ENCODE measurements around the gene C20orf96. TPM values are rescaled to one million over a fixed set of nuclear protein-coding genes. Genes with fewer than 3 reads are reported as not detected.
"Not testable (repeated sequence)": the region's sequence is repeated elsewhere in the genome, so short reads cannot be mapped to it uniquely, and the experiment has no call there.

C20orf96 gene
- total RNA-seq, 1 donor from 2014 or later = 10.8 TPM

DNA sequence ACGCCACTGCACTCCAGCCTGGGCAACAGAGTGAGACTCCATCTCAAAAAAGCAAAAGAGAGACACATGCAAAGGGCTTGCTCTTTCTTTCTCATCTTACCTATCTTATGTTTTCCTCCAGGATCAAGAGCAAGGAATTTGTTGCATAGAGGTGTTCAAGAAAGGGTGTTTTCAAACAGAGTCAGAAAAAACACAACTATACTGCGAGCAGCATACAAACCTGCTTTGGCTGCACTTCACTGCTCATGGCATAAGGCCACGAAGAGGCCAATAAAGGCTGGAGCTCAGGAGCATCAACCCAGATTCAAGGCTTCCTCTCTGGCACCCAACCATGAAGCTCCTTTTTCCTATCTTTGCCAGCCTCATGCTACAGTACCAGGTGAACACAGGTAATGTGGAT is 63.6 kb downstream of the C20orf96 start, which contains the start of gene DEFB129:
Gene DEFB129, plus strand, starts transcription at position 301 of the 400 bp plus-strand sequence. Its CDS starts 31 bp downstream, at position 332.
- no peak for DNase-seq (ENCODE audit: low spot score)

DNA sequence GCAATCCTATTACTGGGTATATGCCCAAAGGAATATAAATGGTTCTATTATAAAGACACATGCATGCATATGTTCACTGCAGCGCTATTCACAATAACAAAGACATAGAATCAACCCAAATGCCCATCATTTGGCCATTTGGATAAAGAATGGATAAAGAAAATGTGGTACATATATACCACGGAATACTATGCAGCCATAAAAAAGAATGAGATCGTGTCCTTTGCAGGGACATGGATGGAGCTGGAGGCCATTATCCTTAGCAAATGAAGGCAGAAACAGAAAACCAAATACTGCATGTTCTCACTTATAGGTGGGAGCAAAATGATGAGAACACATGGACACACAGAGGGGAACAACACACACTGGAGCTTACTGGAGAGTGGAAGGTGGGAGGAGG is 64.7 kb downstream of the C20orf96 start:
- H3K27me3 Mint-ChIP-seq (ENCODE audit: low read depth) = peaks cover 48% of the 10 kb centered on the region
- not testable (repeated sequence) for H3K27ac Mint-ChIP-seq (ENCODE audit: unreplicated experiment); H3K4me1 Mint-ChIP-seq (ENCODE audit: low read depth); H3K4me3 Mint-ChIP-seq (ENCODE audit: unreplicated experiment); H3K9me3 Mint-ChIP-seq (ENCODE audit: low read depth); DNase-seq (ENCODE audit: low spot score); H3K36me3 Mint-ChIP-seq (ENCODE audit: low read depth)

More for the DNA sequence above, 63.6 kb downstream of the C20orf96 start, which contains the start of gene DEFB129:
- Mint-ChIP-seq H3K27ac (ENCODE audit: unreplicated experiment) (no peak within 1 kb of the TSS), H3K4me1 (ENCODE audit: low read depth) (no peaks in the 10 kb centered on the region), H3K27me3 (ENCODE audit: low read depth) (peaks cover 47% of the 10 kb centered on the region), H3K36me3 (ENCODE audit: low read depth) (no peaks in the 10 kb centered on the region), H3K9me3 (ENCODE audit: low read depth) (peaks cover under 1% of the 10 kb centered on the region), H3K4me3 (ENCODE audit: unreplicated experiment) (no peak within 1 kb of the TSS)
- TF ChIP-seq, protein P1, sequence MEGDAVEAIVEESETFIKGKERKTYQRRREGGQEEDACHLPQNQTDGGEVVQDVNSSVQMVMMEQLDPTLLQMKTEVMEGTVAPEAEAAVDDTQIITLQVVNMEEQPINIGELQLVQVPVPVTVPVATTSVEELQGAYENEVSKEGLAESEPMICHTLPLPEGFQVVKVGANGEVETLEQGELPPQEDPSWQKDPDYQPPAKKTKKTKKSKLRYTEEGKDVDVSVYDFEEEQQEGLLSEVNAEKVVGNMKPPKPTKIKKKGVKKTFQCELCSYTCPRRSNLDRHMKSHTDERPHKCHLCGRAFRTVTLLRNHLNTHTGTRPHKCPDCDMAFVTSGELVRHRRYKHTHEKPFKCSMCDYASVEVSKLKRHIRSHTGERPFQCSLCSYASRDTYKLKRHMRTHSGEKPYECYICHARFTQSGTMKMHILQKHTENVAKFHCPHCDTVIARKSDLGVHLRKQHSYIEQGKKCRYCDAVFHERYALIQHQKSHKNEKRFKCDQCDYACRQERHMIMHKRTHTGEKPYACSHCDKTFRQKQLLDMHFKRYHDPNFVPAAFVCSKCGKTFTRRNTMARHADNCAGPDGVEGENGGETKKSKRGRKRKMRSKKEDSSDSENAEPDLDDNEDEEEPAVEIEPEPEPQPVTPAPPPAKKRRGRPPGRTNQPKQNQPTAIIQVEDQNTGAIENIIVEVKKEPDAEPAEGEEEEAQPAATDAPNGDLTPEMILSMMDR (IDR thresholded peaks at IDR 0.05) = no peak

- H3K27ac Mint-ChIP-seq (ENCODE audit: unreplicated experiment) = no peak overlapping the region
- peaks cover 50% of the 10 kb centered on the region for H3K27me3 Mint-ChIP-seq (ENCODE audit: low read depth)
- H3K4me3 Mint-ChIP-seq (ENCODE audit: unreplicated experiment) = no peak overlapping the region
- no peak for DNase-seq (ENCODE audit: low spot score)
- no peaks in the 10 kb centered on the region for H3K4me1 Mint-ChIP-seq (ENCODE audit: low read depth)
- no peaks in the 10 kb centered on the region for H3K9me3 Mint-ChIP-seq (ENCODE audit: low read depth)
- H3K36me3 Mint-ChIP-seq (ENCODE audit: low read depth) = no peaks in the 10 kb centered on the region
- TF ChIP-seq, protein P1 (IDR thresholded peaks at IDR 0.05) = no peak
Observed at GRCh38 chr20:221258-221830, 69.2 kb downstream of the C20orf96 start.

Other genes with a start within 250 kb of the C20orf96 start
- gene DEFB125, start 203.1 kb downstream of the C20orf96 start, total RNA-seq = not detected in 3 replicates
- gene DEFB126, start 148.2 kb downstream of the C20orf96 start, total RNA-seq = not detected in 3 replicates
- not detected in 3 replicates for gene DEFB127, start 133.3 kb downstream of the C20orf96 start, total RNA-seq
- gene DEFB128, start 101.0 kb downstream of the C20orf96 start, total RNA-seq = not detected in 3 replicates
- not detected in 3 replicates for gene DEFB129, start 63.5 kb downstream of the C20orf96 start, total RNA-seq
- gene DEFB132, start 33.0 kb downstream of the C20orf96 start, total RNA-seq = not detected in 3 replicates
- gene ZCCHC3, start 6.8 kb upstream of the C20orf96 start, total RNA-seq = 17.2 to 18.6 TPM (median 17.4 TPM) in 3 replicates
- gene SOX12, start 34.8 kb upstream of the C20orf96 start, total RNA-seq = 34.3 to 40.4 TPM (median 39.6 TPM) in 3 replicates
- 72.1 to 77.1 TPM (median 73.2 TPM) in 3 replicates for gene NRSN2, start 56.4 kb upstream of the C20orf96 start, total RNA-seq
- 7.0 to 141 TPM (median 137 TPM) in 3 replicates for gene TRIB3, start 90.0 kb upstream of the C20orf96 start, total RNA-seq
- gene RBCK1, start 117.5 kb upstream of the C20orf96 start, total RNA-seq = 84.1 to 95.5 TPM (median 94.3 TPM) in 3 replicates
- gene TBC1D20, start 171.8 kb upstream of the C20orf96 start, total RNA-seq = 56.2 to 64.7 TPM (median 64.0 TPM) in 3 replicates